ENCODE measurements around the gene HIVEP2. TPM values are rescaled to one million over a fixed set of nuclear protein-coding genes. Genes with fewer than 3 reads are reported as not detected.

The HIVEP2 gene
- polyA plus RNA-seq, 1 donor: 15.6 TPM

GRCh38 chr6:142786476-142786875, 158.5 kb downstream of the HIVEP2 start:
- no peak for DNase-seq (ENCODE audit: low read depth)

DNA sequence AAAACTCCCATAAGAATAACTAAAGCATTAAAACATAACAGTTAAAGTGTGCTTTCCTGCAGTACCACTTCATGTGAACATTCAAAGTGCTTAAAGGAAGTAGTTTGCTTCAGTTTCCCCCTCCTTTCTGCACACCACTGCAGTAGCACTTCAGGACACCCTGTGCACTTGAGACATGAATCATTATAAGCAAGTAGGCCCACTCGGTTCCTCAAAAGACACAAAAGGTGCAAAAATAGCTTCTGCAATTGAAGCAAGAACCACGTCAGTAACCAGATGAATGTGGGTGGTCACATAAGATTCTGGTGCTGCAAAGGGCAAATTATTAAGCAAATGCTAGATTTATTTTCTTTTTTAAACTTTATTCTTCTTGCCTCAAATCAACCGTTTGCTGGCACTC, 160.6 kb downstream of the HIVEP2 start:
- DNase-seq (ENCODE audit: low read depth): no peak

- no peak for DNase-seq (ENCODE audit: low read depth)
These were observed 161.5 kb downstream of the HIVEP2 start for GRCh38 chr6:142783499-142783898.

GRCh38 chr6:142781129-142781528, 163.8 kb downstream of the HIVEP2 start:
- DNase-seq (ENCODE audit: low read depth): no peak

- no peak for DNase-seq (ENCODE audit: low read depth)
These were observed 170.9 kb downstream of the HIVEP2 start for GRCh38 chr6:142773859-142774648.

GRCh38 chr6:142773324-142773723, 171.7 kb downstream of the HIVEP2 start:
- DNase-seq (ENCODE audit: low read depth): no peak

- no peak for DNase-seq (ENCODE audit: low read depth)
These were observed 173.8 kb downstream of the HIVEP2 start for GRCh38 chr6:142771162-142771561.

DNA sequence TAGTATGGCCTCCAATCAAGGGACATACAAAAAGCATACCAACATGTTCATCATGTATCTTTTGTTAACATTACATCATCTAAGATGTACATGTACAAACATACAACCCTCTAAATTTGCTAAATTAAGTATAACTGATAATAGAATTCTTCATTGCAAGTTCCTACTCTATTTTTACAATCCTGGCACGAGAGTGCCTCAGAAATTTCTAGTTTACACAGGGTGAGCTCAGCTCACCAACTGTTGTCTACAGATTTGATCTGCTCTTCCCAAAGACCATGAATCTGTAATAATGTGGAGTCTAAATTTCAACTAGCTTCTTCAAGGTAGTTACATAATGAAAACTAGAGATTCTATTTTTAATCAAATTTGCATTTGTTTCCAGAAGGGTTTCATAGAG, 179.7 kb downstream of the HIVEP2 start:
- no peak for DNase-seq (ENCODE audit: low read depth)

DNA sequence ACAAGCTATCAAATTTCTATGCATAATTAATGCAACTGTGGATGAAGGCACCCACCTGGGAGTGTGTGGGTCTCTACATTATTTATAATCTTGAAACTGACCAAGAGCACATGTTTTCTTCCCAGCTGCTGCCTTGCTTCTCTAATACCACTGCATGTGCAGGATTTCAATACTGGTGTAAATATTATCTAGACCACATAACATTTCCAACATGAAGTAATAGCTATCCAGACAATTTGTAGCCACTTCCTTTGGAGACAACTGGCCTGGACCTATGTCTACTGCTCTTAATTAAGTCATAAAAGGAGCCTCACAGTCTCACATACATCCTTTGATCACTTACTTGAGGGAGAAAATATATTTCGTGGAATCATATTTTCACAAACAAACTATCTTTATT, 180.7 kb downstream of the HIVEP2 start:
- DNase-seq (ENCODE audit: low read depth): no peak

GRCh38 chr6:142763205-142763604, 181.8 kb downstream of the HIVEP2 start:
- no peak for DNase-seq (ENCODE audit: low read depth)

- DNase-seq (ENCODE audit: low read depth): no peak
These were observed 183.2 kb downstream of the HIVEP2 start for GRCh38 chr6:142761756-142762155.

GRCh38 chr6:142760152-142760551, 184.8 kb downstream of the HIVEP2 start:
- no peak for DNase-seq (ENCODE audit: low read depth)

DNA sequence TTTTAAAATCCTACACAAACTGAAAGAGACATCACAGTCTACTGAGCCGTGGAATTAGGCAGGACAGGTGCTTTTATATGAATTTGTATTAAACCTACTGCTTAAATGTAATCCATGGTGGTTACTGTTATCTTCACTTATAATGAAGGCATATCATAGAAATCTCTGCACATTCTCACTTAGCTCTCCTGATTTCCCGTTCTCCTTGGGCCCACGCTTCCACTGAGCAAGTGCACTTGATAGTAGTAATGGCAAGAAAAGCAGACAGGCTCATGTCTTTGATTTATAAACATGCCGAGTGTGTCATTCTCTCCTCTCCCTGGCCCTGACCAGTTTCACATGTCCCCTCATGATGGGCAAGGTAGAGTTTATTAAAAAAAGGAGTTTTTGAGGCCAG, 186.3 kb downstream of the HIVEP2 start:
- DNase-seq (ENCODE audit: low read depth): no peak

DNA sequence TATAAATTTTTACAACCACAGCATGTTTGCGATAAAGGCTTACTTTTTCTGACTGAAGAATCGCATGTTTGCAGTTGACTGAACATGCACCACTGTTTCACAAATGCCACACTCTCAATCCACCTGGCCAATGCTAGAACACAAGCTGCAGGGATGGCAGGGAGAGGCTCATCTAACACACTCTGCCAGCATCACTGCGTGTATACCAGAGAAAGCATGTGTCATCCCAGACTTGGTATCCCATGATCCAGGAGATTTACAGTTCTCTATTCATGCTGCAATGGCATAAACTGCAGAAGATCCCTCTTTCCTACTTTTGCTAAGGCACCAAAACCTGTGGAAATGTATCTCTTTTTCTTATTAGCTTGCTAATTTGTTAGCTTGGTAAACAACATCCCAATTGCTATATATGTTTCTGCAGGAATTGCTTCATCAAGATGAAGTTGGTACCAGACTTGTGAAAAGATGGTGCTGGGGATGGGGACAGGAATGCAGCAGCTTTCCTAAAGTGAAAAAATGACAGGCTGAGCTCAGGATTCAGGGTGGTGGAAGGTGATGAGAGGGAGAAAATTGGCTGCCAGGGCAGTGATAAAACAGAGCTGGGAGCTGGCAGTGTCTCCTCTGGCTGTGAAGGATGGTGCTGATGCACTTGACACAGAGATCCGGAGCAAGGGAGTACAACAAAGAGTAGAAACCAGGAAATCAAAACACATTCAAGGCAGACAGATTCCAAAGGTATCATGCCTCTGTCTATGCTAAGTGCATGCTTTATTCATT, 186.9 kb downstream of the HIVEP2 start:
- no peak for DNase-seq (ENCODE audit: low read depth)

GRCh38 chr6:142756215-142756630, 188.8 kb downstream of the HIVEP2 start:
- DNase-seq (ENCODE audit: low read depth): no peak

GRCh38 chr6:142753196-142753595, 191.8 kb downstream of the HIVEP2 start:
- no peak for DNase-seq (ENCODE audit: low read depth)

DNA sequence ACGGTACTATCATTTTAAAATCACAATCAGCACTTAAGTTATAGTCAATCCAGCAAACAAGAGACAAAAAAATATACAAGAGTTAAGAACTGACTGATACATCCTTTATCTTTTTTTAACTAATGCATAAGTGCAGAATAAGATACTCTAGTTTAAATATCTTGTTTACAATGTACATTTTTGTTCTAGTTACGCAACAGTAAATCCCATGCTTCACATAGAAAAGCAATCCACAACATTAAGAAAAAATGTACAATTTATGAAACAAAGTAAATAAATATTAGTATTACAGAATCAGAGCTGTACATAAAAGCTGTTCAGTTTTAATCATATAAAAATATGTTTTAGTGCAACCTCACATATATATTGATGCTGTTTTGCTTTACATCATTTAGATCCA, 192.6 kb downstream of the HIVEP2 start:
- no peak for DNase-seq (ENCODE audit: low read depth)

- no peak for DNase-seq (ENCODE audit: low read depth)
These were observed 193.5 kb downstream of the HIVEP2 start for GRCh38 chr6:142751452-142751851.

DNA sequence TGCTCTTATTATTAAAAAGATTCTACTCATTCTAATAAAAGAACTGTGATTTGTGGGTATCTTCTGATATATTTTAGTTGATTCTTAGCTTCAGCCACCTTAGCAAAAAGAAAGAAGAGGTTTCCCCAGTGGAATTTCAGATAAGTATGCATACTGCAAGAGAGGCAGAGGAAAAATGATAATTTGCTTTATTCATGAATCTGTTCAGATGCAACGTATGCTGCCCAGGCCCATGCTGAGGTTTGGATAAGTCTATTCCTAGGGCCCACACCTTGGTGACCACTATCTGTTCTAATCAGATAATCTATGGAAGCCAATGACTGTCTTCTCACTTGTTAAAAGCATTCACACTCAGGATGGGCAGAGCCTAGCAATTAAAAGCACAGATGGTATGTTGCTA, 194.0 kb downstream of the HIVEP2 start:
- DNase-seq (ENCODE audit: low read depth): no peak

- no peak for DNase-seq (ENCODE audit: low read depth)
These were observed 195.4 kb downstream of the HIVEP2 start for GRCh38 chr6:142749556-142749955.

DNA sequence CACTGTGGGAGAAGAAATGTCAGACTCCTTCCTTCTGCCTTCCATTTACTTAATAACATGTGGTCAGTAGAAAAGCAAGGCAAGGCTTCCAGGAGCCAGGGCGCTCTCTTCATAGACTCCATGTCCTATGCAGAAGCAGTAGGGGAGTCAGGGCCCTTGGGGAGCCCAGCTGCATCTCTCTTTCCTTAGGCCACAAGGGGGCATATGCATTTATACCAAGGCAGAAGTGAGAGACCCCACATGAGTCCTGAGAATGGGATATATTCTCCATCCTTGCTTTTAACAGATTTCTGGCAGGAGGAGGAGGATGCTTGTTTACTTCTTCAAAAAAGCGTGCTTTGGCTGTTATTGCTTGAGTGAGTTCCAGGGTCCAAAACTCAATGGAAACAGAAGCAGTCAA, 198.5 kb downstream of the HIVEP2 start:
- no peak for DNase-seq (ENCODE audit: low read depth)

GRCh38 chr6:142744836-142745235, 200.1 kb downstream of the HIVEP2 start:
- no peak for DNase-seq (ENCODE audit: low read depth)

GRCh38 chr6:142740449-142740848, 204.5 kb downstream of the HIVEP2 start:
- DNase-seq (ENCODE audit: low read depth): no peak

Data from forelimb muscle (tissue), 1 donor.